GM23248 (cell line): ENCODE results near the gene KDM5C.

ENCODE experiments used
- EZH2 ChIP-seq: fragments of 200-600 bp; sonication (generic); IDR thresholded peaks from 2 replicates; pipeline ENCODE4 v1.6.1; 2018; ENCODE audit warnings: antibody characterized with exemption, mild to moderate bottlenecking; ENCODE audit not compliant: insufficient read depth, poor library complexity, severe bottlenecking
- EZH2phosphoT487 ChIP-seq: fragments of 200-600 bp; sonication (generic); IDR thresholded peaks from 2 replicates; pipeline ENCODE4 v1.6.1; 2018; ENCODE audit warnings: antibody characterized with exemption, moderate library complexity, mild to moderate bottlenecking, low read depth; ENCODE audit not compliant: insufficient read depth

GRCh38 chrX:53193093-53193492 lies 31.9 kb downstream of the KDM5C start:
- TF ChIP-seq EZH2 (no peak), EZH2phosphoT487 (no peak)
